H9 (cell line): ENCODE measurements around the gene CFAP107. TPM values are rescaled to one million over a fixed set of nuclear protein-coding genes. Genes with fewer than 3 reads are reported as not detected.

Experiments
- DNase-seq: peaks from one replicate; pipeline ENCODE4 v3.0.0-alpha.2; 2017
- H2AFZ ChIP-seq: one replicate; pipeline ENCODE4 v1.6.1; 2013; ENCODE audit warnings: mild to moderate bottlenecking, low read length, control low read depth, moderate library complexity
- H2AK5ac ChIP-seq: 2 replicates; pipeline ENCODE4 v1.6.1; 2013; ENCODE audit warnings: low read length, control low read depth, mixed read lengths; ENCODE audit not compliant: insufficient read length
- H2BK120ac ChIP-seq: one replicate; pipeline ENCODE4 v1.6.1; 2013; ENCODE audit warnings: low read depth, mild to moderate bottlenecking, low read length, control low read depth, inconsistent platforms; ENCODE audit not compliant: poor library complexity, severe bottlenecking
- H2BK12ac ChIP-seq: 2 replicates; pipeline ENCODE4 v1.6.1; 2013; ENCODE audit warnings: low read length, control low read depth, mixed read lengths, low read depth; ENCODE audit not compliant: insufficient read length
- H2BK15ac ChIP-seq: 2 replicates; pipeline ENCODE4 v1.6.1; 2013; ENCODE audit warnings: low read depth, low read length, control low read depth
- H2BK20ac ChIP-seq: one replicate; pipeline ENCODE4 v1.6.1; 2013; ENCODE audit warnings: low read depth, mild to moderate bottlenecking, low read length, control low read depth, inconsistent platforms; ENCODE audit not compliant: poor library complexity, severe bottlenecking
- H2BK5ac ChIP-seq: 2 replicates; pipeline ENCODE4 v1.6.1; 2013; ENCODE audit warnings: low read length, control low read depth, mixed read lengths; ENCODE audit not compliant: insufficient read length
- H3K14ac ChIP-seq: 2 replicates; pipeline ENCODE4 v1.6.1; 2013; ENCODE audit warnings: low read length, control low read depth; ENCODE audit not compliant: insufficient read depth
- H3K18ac ChIP-seq: 2 replicates; pipeline ENCODE4 v1.6.1; 2013; ENCODE audit warnings: low read depth, mild to moderate bottlenecking, mixed read lengths, low read length, control low read depth; ENCODE audit not compliant: insufficient read length
- H3K23ac ChIP-seq: 2 replicates; pipeline ENCODE4 v1.6.1; 2013; ENCODE audit warnings: low read length, control low read depth, mixed read lengths, low read depth; ENCODE audit not compliant: insufficient read length
- H3K23me2 ChIP-seq: 2 replicates; pipeline ENCODE4 v1.6.1; 2013; ENCODE audit warnings: low read depth, mild to moderate bottlenecking, mixed read lengths, low read length, control low read depth; ENCODE audit not compliant: insufficient read length, poor library complexity, severe bottlenecking
- H3K27ac ChIP-seq: 2 replicates; pipeline ENCODE4 v1.5.1; 2013; ENCODE audit warnings: low read length, control low read depth, mixed read lengths, low read depth; ENCODE audit not compliant: insufficient read length
- H3K27me3 ChIP-seq: 2 replicates; pipeline ENCODE4 v1.6.1; 2013; ENCODE audit warnings: low read length, control low read depth, inconsistent platforms; ENCODE audit not compliant: insufficient read depth
- H3K4ac ChIP-seq: 2 replicates; pipeline ENCODE4 v1.6.1; 2013; ENCODE audit warnings: low read depth, mild to moderate bottlenecking, control low read depth, inconsistent platforms, low read length, moderate library complexity
- H3K4me1 ChIP-seq: 2 replicates; pipeline ENCODE4 v1.6.1; 2013; ENCODE audit warnings: low read length, control low read depth, inconsistent platforms; ENCODE audit not compliant: insufficient read depth
- H3K4me2 ChIP-seq: 2 replicates; pipeline ENCODE4 v1.6.1; 2013; ENCODE audit warnings: low read length, control low read depth, mixed read lengths; ENCODE audit not compliant: insufficient read length, insufficient read depth
- H3K56ac ChIP-seq: 2 replicates; pipeline ENCODE4 v1.6.1; 2013; ENCODE audit warnings: low read depth, mild to moderate bottlenecking, mixed read lengths, low read length, control low read depth; ENCODE audit not compliant: insufficient read length
- H3K79me1 ChIP-seq: 2 replicates; pipeline ENCODE4 v1.6.1; 2013; ENCODE audit warnings: low read depth, mild to moderate bottlenecking, moderate library complexity, low read length, control low read depth, inconsistent platforms; ENCODE audit not compliant: insufficient read depth, poor library complexity, severe bottlenecking
- H3K79me2 ChIP-seq: 2 replicates; pipeline ENCODE4 v1.6.1; 2013; ENCODE audit warnings: low read length, control low read depth, inconsistent platforms; ENCODE audit not compliant: insufficient read depth
- H3K9ac ChIP-seq: 2 replicates; pipeline ENCODE4 v1.6.1; 2013; ENCODE audit warnings: low read length, control low read depth, mixed read lengths; ENCODE audit not compliant: insufficient read length; ENCODE audit errors: extremely low read depth
- H3K9me3 ChIP-seq: one replicate; pipeline ENCODE4 v1.6.1; 2013; ENCODE audit warnings: low read depth, low read length, inconsistent platforms; ENCODE audit not compliant: control insufficient read depth
- H3T11ph ChIP-seq: one replicate; pipeline ENCODE4 v1.6.1; 2013; ENCODE audit warnings: mild to moderate bottlenecking, low read length, control low read depth, inconsistent platforms
- H4K20me1 ChIP-seq: one replicate; pipeline ENCODE4 v1.6.1; 2013; ENCODE audit not compliant: control insufficient read depth, insufficient read length, insufficient read depth
- H4K5ac ChIP-seq: 2 replicates; pipeline ENCODE4 v1.6.1; 2013; ENCODE audit warnings: low read depth, mild to moderate bottlenecking, mixed read lengths, low read length, control low read depth; ENCODE audit not compliant: insufficient read length
- H4K8ac ChIP-seq: replicated peaks from 2 replicates; pipeline ENCODE4 v1.6.1; 2013; ENCODE audit warnings: low read length, control low read depth, mixed read lengths, low read depth; ENCODE audit not compliant: insufficient read length
- H4K91ac ChIP-seq: 2 replicates; pipeline ENCODE4 v1.6.1; 2013; ENCODE audit warnings: low read depth, mild to moderate bottlenecking, moderate library complexity, mixed read lengths, low read length, control low read depth; ENCODE audit not compliant: insufficient read length
- H3K27ac Mint-ChIP-seq, 3 experiments: 2 replicates in 2 of 3; 3 replicates in 1 of 3; pipeline ENCODE4 v1.8.0; 2020 to 2021; ENCODE audit warnings: mixed read lengths in 3 of 3, mild to moderate bottlenecking in 1 of 3, moderate library complexity in 1 of 3
- H3K27me3 Mint-ChIP-seq: 2 replicates; pipeline ENCODE4 v1.8.0; 2021; ENCODE audit warnings: low read depth, mild to moderate bottlenecking, moderate library complexity, mixed read lengths
- H3K36me3 Mint-ChIP-seq, 3 experiments: 2 replicates in 2 of 3; 3 replicates in 1 of 3; pipeline ENCODE4 v1.8.0; 2020 to 2021; ENCODE audit warnings: low read depth in 3 of 3, mixed read lengths in 3 of 3; ENCODE audit not compliant: insufficient read depth in 1 of 3
- H3K4me1 Mint-ChIP-seq, 2 experiments: 2 replicates each; pipeline ENCODE4 v1.8.0; 2020; ENCODE audit warnings: mixed read lengths in 2 of 2
- H3K4me3 Mint-ChIP-seq, 2 experiments: 2 replicates in 1 of 2; 3 replicates in 1 of 2; pipeline ENCODE4 v1.8.0; 2020 to 2021; ENCODE audit warnings: mild to moderate bottlenecking in 2 of 2, mixed read lengths in 2 of 2, moderate library complexity in 1 of 2
- H3K9me3 Mint-ChIP-seq, 2 experiments: 2 replicates in 1 of 2; 3 replicates in 1 of 2; pipeline ENCODE4 v1.8.0; 2020; ENCODE audit warnings: mild to moderate bottlenecking in 2 of 2, mixed read lengths in 2 of 2, moderate library complexity in 1 of 2
- WGBS: extraction: QIAGEN DNeasy Blood & Tissue Kit; methylation state at CpG from one replicate; pipeline ENCODE4 v1.1.7; 2013; ENCODE audit warnings: missing lambda C conversion rate, low lambda C conversion rate, mixed read lengths; ENCODE audit not compliant: insufficient read length; ENCODE audit errors: extremely low coverage; 5-methylcytosine and 5-hydroxymethylcytosine counted together
- total RNA-seq: library from RNA; stranded (reverse); gene quantifications from 2 replicates; pipeline ENCODE4 v1.2.1, GENCODE V29; 2021
- TF ChIP-seq, protein P1 (sequence below): fragments of 200-600 bp; sonication (generic); conservative IDR thresholded peaks from 3 replicates; pipeline ENCODE4 v1.8.0; 2021; ENCODE audit warnings: antibody characterized with exemption, mild to moderate bottlenecking

Gene CFAP107
- total RNA-seq, 1 experiment from 2014 or later: not detected

DNA sequence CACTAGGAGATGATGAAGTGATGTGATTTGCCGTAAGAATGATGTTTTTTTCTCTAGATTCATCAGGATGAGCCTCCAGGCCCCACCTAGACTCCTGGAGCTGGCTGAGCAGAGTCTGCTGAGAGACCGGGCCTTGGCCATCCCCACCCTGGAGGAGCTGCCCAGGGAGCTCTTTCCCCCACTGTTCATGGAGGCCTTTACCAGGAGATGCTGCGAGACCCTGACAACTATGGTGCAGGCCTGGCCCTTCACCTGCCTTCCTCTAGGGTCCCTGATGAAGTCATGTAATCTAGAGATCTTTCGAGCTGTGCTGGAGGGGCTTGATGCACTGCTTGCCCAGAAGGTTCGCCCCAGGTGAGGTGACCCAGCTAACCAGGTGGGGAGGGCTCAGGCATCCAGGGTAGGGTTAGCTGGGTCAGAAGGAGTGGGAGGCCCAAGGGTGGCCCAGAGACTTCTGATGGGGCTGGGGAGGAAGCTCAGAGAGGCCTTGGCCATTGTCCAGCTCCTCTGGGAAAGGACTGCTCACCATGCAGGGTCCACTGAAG lies 28.9 kb downstream of the CFAP107 start:
- Histone ChIP-seq H3K9me3 (no peaks in the 10 kb centered on the region), H3K23ac (no peak overlapping the region), H2AK5ac (no peak overlapping the region), H3K4me2 (no peak overlapping the region), H2BK15ac (no peak overlapping the region), H3K56ac (no peak overlapping the region), H4K20me1 (no peaks in the 10 kb centered on the region), H3K79me1 (no peaks in the 10 kb centered on the region), H3K4me1 (no peaks in the 10 kb centered on the region), H3K9ac (no peak overlapping the region), H3K79me2 (0 out of 2 replicates have a peak, but pooled peaks cover 2% of the 10 kb centered on the region), H3K4ac (no peak overlapping the region), H3K18ac (no peak overlapping the region), H2BK12ac (no peak overlapping the region), H3K27ac (no peak overlapping the region), H3K23me2 (no peaks in the 10 kb centered on the region), H4K5ac (no peak overlapping the region), H3T11ph (no peak overlapping the region), H4K8ac (no peak overlapping the region), H2AFZ (no peak overlapping the region), H2BK20ac (no peak overlapping the region), H3K27me3 (no peaks in the 10 kb centered on the region), H2BK5ac (no peak overlapping the region), H3K14ac (no peak overlapping the region), H2BK120ac (no peak overlapping the region), H4K91ac (no peak overlapping the region)
- Mint-ChIP-seq H3K4me3 (no peak overlapping the region), H3K27me3 (peaks cover 16% of the 10 kb centered on the region), H3K36me3 (no peaks in the 10 kb centered on the region), H3K27ac (no peak overlapping the region), H3K9me3 (peaks cover 0 to 4% of the 10 kb centered on the region in 2 experiments; a peak in 4 of 5 replicates), H3K4me1 (no peaks in the 10 kb centered on the region)
- DNase-seq: no peak
- WGBS: no CpG with 5 or more reads among the region's 5 CpGs
- TF ChIP-seq, protein P1, sequence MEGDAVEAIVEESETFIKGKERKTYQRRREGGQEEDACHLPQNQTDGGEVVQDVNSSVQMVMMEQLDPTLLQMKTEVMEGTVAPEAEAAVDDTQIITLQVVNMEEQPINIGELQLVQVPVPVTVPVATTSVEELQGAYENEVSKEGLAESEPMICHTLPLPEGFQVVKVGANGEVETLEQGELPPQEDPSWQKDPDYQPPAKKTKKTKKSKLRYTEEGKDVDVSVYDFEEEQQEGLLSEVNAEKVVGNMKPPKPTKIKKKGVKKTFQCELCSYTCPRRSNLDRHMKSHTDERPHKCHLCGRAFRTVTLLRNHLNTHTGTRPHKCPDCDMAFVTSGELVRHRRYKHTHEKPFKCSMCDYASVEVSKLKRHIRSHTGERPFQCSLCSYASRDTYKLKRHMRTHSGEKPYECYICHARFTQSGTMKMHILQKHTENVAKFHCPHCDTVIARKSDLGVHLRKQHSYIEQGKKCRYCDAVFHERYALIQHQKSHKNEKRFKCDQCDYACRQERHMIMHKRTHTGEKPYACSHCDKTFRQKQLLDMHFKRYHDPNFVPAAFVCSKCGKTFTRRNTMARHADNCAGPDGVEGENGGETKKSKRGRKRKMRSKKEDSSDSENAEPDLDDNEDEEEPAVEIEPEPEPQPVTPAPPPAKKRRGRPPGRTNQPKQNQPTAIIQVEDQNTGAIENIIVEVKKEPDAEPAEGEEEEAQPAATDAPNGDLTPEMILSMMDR: no peak
